AG08395 (cell line): Measurements from ENCODE around the gene PTPRN2.

Source experiments
- DNase-seq: peaks from one replicate; pipeline ENCODE4 v3.0.0; 2012; ENCODE audit warnings: mixed read lengths, low spot score

PTPRN2 gene

DNA sequence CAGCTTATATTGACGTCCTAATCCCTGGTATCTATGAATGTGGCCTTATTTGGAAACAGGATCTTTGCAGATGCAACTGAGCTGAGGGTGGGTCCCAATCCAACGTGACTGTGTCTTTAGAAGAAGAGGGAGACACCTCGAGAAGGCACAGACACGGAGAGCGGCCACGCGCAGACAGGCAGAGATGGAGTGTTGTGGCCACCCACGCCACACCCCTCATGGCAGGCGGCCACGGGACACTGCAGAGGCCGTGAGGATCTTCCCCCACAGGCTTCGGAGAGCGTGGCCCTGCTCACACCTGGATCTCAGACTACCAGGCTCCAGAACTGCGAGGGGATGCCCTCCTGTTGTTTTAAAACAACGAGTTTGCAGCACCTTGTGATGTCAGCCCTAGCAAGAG lies 1005.9 kb downstream of the PTPRN2 start:
- DNase-seq: no peak

GRCh38 chr7:157580324-157580723 lies 1007.3 kb downstream of the PTPRN2 start:
- DNase-seq: no peak

- DNase-seq: no peak
Measured at GRCh38 chr7:157579425-157579824, 1008.2 kb downstream of the PTPRN2 start.

- no peak for DNase-seq
Measured at GRCh38 chr7:157577796-157578339, 1009.8 kb downstream of the PTPRN2 start.

DNA sequence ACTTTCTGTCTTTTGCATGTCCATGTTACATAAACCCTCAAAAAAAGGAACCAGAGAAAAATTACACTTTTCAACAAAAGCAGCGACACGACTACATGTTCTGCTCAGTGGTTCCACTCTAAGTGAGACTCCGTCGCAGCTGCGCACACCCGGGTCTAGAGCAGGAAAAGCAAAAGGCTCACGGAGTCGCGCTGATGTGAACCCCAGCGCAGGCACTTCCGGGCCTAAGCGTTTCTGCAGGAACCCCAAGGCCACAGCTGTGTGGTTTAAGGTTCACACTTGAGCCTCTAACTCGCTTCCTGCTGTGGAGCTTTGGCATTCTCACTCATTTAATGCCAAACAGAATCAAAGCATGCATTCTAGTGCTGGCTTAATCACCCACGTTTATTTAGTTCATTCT lies 1010.6 kb downstream of the PTPRN2 start:
- no peak for DNase-seq

DNA sequence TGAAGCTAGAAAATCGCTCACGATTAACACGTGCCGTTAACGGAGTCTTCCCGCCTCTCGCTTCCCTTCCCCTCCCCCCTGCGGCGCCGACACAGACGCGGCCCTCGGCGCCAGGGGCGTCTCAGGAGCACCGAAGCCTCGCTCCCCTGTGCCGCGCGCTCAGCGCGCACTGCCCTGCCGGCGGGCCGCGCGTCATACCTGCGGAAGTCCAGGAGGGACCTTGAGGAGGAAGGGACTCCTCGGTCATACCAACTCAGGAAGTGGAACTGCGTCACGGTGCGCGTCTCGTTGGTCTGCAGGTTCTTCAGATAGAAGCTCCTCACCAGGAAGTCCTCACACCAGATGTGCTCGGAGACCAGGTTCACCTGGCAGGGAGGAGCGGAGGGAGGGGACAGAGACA lies 1011.2 kb downstream of the PTPRN2 start:
- no peak for DNase-seq

- no peak for DNase-seq
Measured at GRCh38 chr7:157575777-157576176, 1011.8 kb downstream of the PTPRN2 start.

DNA sequence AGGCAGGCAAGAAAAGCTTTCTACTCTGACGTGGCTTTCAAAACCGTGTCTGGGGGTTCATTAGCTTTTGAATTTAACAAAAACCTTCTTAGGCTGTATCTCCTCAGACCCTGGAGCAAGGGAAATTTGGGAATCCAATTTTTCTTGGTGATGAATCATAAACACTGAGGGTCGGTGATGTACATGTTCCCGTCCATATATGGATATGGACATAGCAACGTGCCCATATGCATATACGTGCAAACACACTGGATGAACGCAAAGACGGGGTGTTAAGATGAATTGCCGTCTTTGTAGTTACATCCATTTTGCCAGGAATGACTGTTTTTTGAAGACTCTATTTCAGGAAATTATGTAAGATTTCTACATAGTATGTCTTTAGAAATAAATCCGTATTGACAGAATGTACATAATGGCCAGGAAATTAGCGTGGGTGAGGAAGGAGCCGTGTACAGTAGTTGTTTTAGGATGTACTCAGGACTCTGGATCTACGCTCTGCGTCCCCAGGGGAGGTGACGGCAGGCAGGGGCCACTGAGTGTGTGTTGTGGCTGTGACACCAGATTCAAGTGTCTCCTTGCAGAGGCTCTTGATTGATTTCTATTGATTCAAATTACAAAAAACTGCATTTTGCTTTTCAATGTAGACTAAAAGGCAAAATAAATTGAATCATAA lies 1012.6 kb downstream of the PTPRN2 start:
- DNase-seq: no peak

- DNase-seq: no peak
Measured at GRCh38 chr7:157574120-157574825, 1013.4 kb downstream of the PTPRN2 start.

GRCh38 chr7:157573244-157573643 lies 1014.4 kb downstream of the PTPRN2 start:
- no peak for DNase-seq

DNA sequence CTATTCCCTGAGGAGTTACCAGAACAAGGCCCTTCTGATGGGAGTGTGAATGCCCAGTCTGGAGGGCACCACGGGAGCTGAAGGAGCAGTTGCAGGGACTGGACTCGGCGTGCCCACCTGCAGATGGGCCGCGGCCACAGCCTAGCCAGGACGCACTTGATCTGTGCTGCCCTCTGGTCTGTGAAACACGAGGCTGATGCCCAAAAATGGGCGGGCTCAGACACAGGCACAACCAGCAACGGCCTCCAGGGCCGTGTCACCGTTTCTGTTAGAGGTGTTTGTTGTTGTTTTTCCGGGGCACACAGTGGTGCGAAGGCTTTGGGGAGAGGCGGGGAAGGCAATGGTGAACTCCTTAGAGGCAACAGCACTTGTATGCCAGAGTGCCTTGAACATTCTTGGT lies 1015.0 kb downstream of the PTPRN2 start:
- no peak for DNase-seq

- DNase-seq: no peak
Measured at GRCh38 chr7:157570531-157571200, 1017.0 kb downstream of the PTPRN2 start.

- no peak for DNase-seq
Measured at GRCh38 chr7:157569967-157570366, 1017.7 kb downstream of the PTPRN2 start.

DNA sequence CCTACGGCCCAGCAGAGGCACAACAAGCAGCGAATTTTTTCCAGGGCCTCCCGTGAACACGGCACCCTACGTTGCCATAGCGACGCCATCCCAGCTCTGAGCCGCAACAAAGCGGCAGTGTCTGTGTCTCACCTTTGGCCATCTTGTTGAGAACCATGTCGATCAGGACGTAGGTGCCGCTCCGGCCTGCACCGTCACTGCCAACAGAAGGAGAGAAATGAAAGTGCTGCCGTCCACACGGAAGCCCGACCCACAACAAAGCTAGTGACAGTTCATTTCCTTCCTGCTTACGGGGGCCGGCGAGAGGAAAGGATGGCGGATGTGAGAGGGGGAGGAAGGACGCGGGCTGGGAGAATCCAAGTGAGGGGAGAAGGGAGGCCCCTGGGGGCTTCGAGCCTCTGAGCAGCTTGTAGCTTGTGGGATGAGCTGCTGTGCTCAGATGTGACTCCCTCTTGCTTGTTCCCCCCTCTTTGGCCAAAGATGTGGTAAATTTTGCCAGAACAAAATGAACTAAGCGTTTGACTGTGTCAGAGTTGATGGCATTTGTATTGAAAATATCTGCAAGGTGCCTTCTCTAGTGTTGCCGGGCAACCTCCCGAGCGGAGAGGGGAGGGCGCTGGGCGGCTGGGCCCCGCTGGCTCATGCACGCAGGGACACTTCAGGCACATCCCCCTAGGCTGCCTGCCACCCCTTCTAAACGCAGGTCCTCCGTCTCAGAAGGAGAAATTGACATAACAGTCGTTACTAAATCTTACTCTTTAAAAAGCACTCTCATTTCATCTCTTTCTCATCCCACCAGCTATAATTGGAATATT lies 1018.6 kb downstream of the PTPRN2 start:
- peak; percentile 39 for DNase-seq

DNA sequence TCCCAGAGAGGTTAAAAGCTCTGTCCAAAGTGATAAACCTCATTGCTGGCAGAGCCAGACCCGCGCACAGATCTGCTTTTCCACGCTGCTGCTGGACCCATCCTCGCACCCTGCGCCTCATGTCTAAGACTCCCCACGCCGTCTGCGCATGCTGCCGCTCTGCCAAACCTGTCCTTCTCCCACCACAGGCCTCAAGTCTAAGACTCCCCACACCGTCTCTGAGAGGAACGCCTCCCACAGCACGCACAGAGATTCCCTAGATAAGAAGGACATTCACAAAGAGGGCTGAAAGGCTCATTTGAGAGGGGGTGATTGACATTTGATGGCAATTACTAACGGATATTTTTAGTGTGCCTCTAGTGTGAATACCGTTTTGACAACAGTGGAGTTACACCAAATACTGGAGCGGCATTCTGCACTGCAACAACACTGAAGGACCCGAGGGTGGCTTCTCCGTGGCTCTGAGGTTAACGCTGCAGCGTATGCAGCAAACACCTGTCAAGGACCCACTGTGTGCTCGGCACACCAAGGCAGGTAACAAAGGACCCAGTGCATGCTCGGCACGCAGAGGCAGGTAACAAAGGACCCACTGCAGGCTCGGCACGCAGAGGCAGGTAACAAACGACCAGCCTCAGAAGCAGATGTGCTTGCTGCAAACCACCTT lies 1019.4 kb downstream of the PTPRN2 start:
- DNase-seq: no peak

DNA sequence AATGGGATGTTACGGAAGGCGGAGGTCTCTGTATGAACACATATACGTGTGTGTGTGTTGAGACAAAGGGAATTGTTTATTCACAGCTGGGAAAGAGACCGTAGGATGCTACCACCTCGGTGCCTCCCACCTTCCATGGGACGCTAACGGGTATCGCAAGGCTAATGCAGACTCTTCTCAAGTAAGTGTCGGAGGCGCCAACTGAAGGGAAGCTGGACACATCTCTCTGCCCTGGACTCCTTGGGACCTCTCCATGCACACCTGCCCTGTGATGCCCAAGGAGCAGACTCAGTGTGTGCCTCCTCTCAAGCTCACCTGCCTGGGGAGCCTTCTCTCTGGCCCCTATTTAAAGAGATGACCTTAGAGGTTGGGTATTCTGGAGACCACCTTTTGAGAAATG lies 1020.0 kb downstream of the PTPRN2 start:
- no peak for DNase-seq

GRCh38 chr7:157566631-157567006 lies 1021.0 kb downstream of the PTPRN2 start:
- no peak for DNase-seq

DNA sequence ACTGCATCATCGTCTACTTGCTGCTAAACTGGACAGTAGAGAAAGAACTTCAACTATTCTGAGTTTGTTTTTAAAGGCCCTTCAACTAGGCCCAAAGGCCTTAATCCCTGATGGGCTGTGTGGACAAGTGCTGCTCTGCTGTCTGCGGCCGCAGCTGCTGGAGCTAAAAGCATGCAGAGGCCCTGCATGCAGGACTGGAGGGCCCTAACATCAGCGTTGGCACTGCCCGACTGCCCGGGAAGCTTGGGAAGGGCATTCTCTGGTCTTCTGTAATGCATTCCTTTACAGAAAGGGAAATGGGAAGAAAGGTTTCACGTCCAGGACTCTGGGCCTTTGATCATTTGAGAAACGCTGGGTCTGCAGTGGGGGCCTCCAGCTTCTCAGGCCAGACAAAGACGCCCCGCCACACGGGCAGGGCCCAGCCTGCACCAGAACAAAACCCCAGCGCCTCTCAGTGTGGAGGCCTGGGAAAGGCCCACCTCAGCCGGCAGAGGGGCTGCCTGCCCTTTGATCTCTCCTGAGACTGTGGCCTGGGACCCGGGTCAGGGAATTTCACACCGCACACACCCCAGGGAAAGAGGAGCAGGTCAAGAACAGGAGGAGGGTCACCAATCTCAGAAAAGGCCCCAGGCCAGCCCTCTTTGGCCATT lies 1021.5 kb downstream of the PTPRN2 start:
- no peak for DNase-seq

GRCh38 chr7:157565201-157565626 lies 1022.4 kb downstream of the PTPRN2 start:
- no peak for DNase-seq

GRCh38 chr7:157564517-157565177 lies 1023.0 kb downstream of the PTPRN2 start:
- DNase-seq: no peak
